ENCODE results near the gene SLC44A4.

DNA sequence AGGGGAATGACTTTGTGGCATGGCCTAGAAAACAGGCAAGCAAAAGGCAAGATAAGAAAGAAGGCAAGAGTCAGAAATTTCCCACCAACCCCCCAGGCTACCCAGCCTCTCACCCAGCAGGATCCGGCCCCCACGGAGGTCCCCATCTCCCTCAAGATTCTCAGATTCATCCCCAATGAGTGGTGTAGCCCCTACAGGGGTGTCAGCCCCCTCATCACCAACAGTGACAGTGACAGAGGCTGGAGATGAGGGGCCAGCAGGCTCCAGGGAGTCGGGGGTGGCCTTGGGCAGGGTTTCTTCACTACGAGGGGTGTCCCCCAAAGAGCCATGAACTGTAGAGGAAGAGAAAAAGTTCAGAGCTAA, 17.7 kb upstream of the SLC44A4 start:
- TF ChIP-seq, protein P1, sequence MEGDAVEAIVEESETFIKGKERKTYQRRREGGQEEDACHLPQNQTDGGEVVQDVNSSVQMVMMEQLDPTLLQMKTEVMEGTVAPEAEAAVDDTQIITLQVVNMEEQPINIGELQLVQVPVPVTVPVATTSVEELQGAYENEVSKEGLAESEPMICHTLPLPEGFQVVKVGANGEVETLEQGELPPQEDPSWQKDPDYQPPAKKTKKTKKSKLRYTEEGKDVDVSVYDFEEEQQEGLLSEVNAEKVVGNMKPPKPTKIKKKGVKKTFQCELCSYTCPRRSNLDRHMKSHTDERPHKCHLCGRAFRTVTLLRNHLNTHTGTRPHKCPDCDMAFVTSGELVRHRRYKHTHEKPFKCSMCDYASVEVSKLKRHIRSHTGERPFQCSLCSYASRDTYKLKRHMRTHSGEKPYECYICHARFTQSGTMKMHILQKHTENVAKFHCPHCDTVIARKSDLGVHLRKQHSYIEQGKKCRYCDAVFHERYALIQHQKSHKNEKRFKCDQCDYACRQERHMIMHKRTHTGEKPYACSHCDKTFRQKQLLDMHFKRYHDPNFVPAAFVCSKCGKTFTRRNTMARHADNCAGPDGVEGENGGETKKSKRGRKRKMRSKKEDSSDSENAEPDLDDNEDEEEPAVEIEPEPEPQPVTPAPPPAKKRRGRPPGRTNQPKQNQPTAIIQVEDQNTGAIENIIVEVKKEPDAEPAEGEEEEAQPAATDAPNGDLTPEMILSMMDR (optimal IDR thresholded peaks at IDR 0.05 in 1 of 3, IDR thresholded peaks at IDR 0.05 in 1 of 3, conservative IDR thresholded peaks at IDR 0.05 in 1 of 3; ENCODE audit: extremely low read depth in 1 of 3, insufficient read depth in 2 of 3, low read length in 3 of 3): no peak
- no peak for TF ChIP-seq EZH2 (IDR thresholded peaks at IDR 0.05; ENCODE audit: low read length)
